ENCODE data around the gene TTC9B. TPM values are rescaled to one million over a fixed set of nuclear protein-coding genes. Genes with fewer than 3 reads are reported as not detected.
A peak's percentile ranks its signal among the peaks of the same experiment; 100 is the strongest.

TTC9B gene
- total RNA-seq = not detected
- polyA plus RNA-seq = under 1 TPM in 1 of 3 donors, not detected in 2; 0.06 TPM
- long read RNA-seq, donor 1 = 0 reads
- long read RNA-seq, donor 2 = 0 reads

GRCh38 chr19:40217934-40218890, at the start of gene TTC9B:
Gene TTC9B (minus strand): TSS chr19:40218384. CDS start chr19:40218381, 3 bp downstream.
- no peak within 1 kb of the TSS for H3K27ac ChIP-seq
- H3K36me3 ChIP-seq (ENCODE audit: insufficient read depth in 1 of 2, low read depth in 1 of 2) = no peaks in the 10 kb centered on the region
- peak within 1 kb of the TSS; percentile 34 for H3K4me3 ChIP-seq
- H3K9me3 ChIP-seq = no peaks in the 10 kb centered on the region
- TF ChIP-seq CTCF (IDR thresholded peaks at IDR 0.05) = no peak
- H3K27me3 ChIP-seq (ENCODE audit: insufficient read depth in 3 of 3, low read length in 2 of 3) = peaks cover 0 to 52% (median 12%) of the 10 kb centered on the region in 3 donors
- 2 to 3% (median 2%) methylated on average over 40 to 75 of the region's 75 CpGs for WGBS, 3 donors
- ATAC-seq = no peak
- DNase-seq = no peak
- intact Hi-C loops (cut with DNase I) = no loop called here
- H3K4me1 ChIP-seq = peaks cover 9% of the 10 kb centered on the region

DNA sequence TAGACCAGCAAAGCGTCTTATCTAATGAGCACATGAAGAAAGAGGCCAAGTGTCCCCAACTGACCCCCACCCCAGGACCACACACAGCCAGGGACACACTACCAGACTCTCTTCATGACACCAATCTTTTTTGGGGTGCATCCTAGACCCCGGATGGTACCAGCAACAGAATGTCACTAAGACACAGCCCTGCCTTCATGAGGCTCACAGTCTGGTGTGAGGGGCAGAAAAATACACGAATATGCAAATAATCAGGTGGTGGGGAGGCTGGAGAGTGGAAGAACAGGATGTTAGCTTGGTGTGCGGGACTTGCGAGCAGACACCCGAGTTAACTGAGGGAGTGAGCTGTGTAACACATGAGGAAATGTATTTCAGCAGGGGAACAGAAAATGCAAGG, 49.4 kb upstream of the TTC9B start:
- H3K4me1 ChIP-seq = peaks cover 62% of the 10 kb centered on the region
- intact Hi-C loops (cut with DNase I) = no loop called here
- H3K36me3 ChIP-seq (ENCODE audit: insufficient read depth in 1 of 2, low read depth in 1 of 2) = peaks cover 0 to 22% of the 10 kb centered on the region in 2 donors
- H3K27me3 ChIP-seq (ENCODE audit: insufficient read depth in 3 of 3, low read length in 2 of 3) = no peaks in the 10 kb centered on the region
- WGBS, 3 donors = 68 to 84% (median 78%) methylated on average over 6 of the region's 6 CpGs
- no peak for ATAC-seq
- DNase-seq = no peak
- TF ChIP-seq CTCF (IDR thresholded peaks at IDR 0.05) = no peak
- H3K9me3 ChIP-seq = no peaks in the 10 kb centered on the region
- H3K4me3 ChIP-seq = no peak overlapping the region
- peak overlapping the region; percentile 74 for H3K27ac ChIP-seq

GRCh38 chr19:40266912-40267600, 48.9 kb upstream of the TTC9B start:
- no peak for TF ChIP-seq CTCF (IDR thresholded peaks at IDR 0.05)

GRCh38 chr19:40266119-40266518, 47.9 kb upstream of the TTC9B start:
- peak overlapping the region; percentile 61 for H3K4me3 ChIP-seq
- H3K4me1 ChIP-seq = peaks cover 58% of the 10 kb centered on the region
- DNase-seq (peak; percentile 84 to 95), ATAC-seq (peak; percentile 85 to 91 (median 88))
- 24 to 40% (median 28%) methylated on average over 15 to 17 of the region's 17 CpGs for WGBS, 3 donors
- TF ChIP-seq CTCF (IDR thresholded peaks at IDR 0.05) = no peak
- no peaks in the 10 kb centered on the region for H3K27me3 ChIP-seq (ENCODE audit: insufficient read depth in 3 of 3, low read length in 2 of 3)
- intact Hi-C loops (cut with DNase I) = no loop called here
- H3K9me3 ChIP-seq = no peaks in the 10 kb centered on the region
- H3K36me3 ChIP-seq (ENCODE audit: insufficient read depth in 1 of 2, low read depth in 1 of 2) = peaks cover 0 to 17% of the 10 kb centered on the region in 2 donors
- peak overlapping the region; percentile 83 for H3K27ac ChIP-seq

More at GRCh38 chr19:40266912-40267600, 48.9 kb upstream of the TTC9B start:
- Histone ChIP-seq H3K4me3 (peak overlapping the region; percentile 61), H3K27me3 (ENCODE audit: insufficient read depth in 3 of 3, low read length in 2 of 3) (no peaks in the 10 kb centered on the region), H3K36me3 (ENCODE audit: insufficient read depth in 1 of 2, low read depth in 1 of 2) (peaks cover 0 to 17% of the 10 kb centered on the region in 2 donors), H3K9me3 (no peaks in the 10 kb centered on the region), H3K27ac (peak overlapping the region; percentile 83), H3K4me1 (peaks cover 64% of the 10 kb centered on the region)
- WGBS, 3 donors = 76 to 82% (median 77%) methylated on average over 15 of the region's 15 CpGs
- ATAC-seq (no peak), DNase-seq (no peak)
- intact Hi-C loops (cut with DNase I) = no loop called here
